KOPT-K1 (cell line): Measurements from ENCODE around the gene AK8.

Source experiments
- H3K27ac ChIP-seq: fragments of 200-600 bp; sonication (generic); 2 replicates; pipeline ENCODE4 v1.5.1; 2016; ENCODE audit warnings: antibody characterized with exemption, mild to moderate bottlenecking, low read depth, low read length; ENCODE audit not compliant: poor library complexity, severe bottlenecking
- H3K36me3 ChIP-seq: fragments of 200-600 bp; sonication (generic); 2 replicates; pipeline ENCODE4 v1.5.1; 2017; ENCODE audit warnings: antibody characterized with exemption, mild to moderate bottlenecking, low read length, moderate library complexity; ENCODE audit not compliant: insufficient read depth
- H3K9me3 ChIP-seq: fragments of 200-600 bp; sonication (generic); 2 replicates; pipeline ENCODE4 v1.5.1; 2017; ENCODE audit warnings: antibody characterized with exemption, low read length, mild to moderate bottlenecking; ENCODE audit not compliant: insufficient read depth, poor library complexity, severe bottlenecking

The AK8 gene

GRCh38 chr9:132877824-132878694, at the start of gene AK8:
TSS of gene AK8 (minus strand) at chr9:132878284. CDS start at chr9:132878255, 29 bp downstream.
- Histone ChIP-seq H3K9me3 (no peaks in the 10 kb centered on the region), H3K27ac (peak within 1 kb of the TSS; percentile 88), H3K36me3 (no peaks in the 10 kb centered on the region)

GRCh38 chr9:132927704-132928103, 49.6 kb upstream of the AK8 start:
- H3K36me3 ChIP-seq = peaks cover 50% of the 10 kb centered on the region
- no peak overlapping the region for H3K27ac ChIP-seq
- H3K9me3 ChIP-seq = no peaks in the 10 kb centered on the region

- Histone ChIP-seq H3K36me3 (peaks cover 81% of the 10 kb centered on the region), H3K9me3 (no peaks in the 10 kb centered on the region), H3K27ac (no peak overlapping the region)
These were observed 45.3 kb upstream of the AK8 start for GRCh38 chr9:132923346-132923902.

- Histone ChIP-seq H3K27ac (no peak overlapping the region), H3K36me3 (peaks cover 63% of the 10 kb centered on the region), H3K9me3 (no peaks in the 10 kb centered on the region)
These were observed 41.7 kb upstream of the AK8 start for GRCh38 chr9:132919614-132920268.

GRCh38 chr9:132914924-132915323, 36.8 kb upstream of the AK8 start:
- H3K27ac ChIP-seq = no peak overlapping the region
- no peaks in the 10 kb centered on the region for H3K9me3 ChIP-seq
- peaks cover 51% of the 10 kb centered on the region for H3K36me3 ChIP-seq

- Histone ChIP-seq H3K36me3 (peaks cover 42% of the 10 kb centered on the region), H3K9me3 (no peaks in the 10 kb centered on the region), H3K27ac (no peak overlapping the region)
These were observed 34.0 kb upstream of the AK8 start for GRCh38 chr9:132912131-132912530.

GRCh38 chr9:132910376-132910775, 32.3 kb upstream of the AK8 start:
- H3K9me3 ChIP-seq = no peaks in the 10 kb centered on the region
- peaks cover 44% of the 10 kb centered on the region for H3K36me3 ChIP-seq
- H3K27ac ChIP-seq = no peak overlapping the region

- Histone ChIP-seq H3K36me3 (peaks cover 48% of the 10 kb centered on the region), H3K9me3 (no peaks in the 10 kb centered on the region), H3K27ac (no peak overlapping the region)
These were observed 31.2 kb upstream of the AK8 start for GRCh38 chr9:132909311-132909710.

- Histone ChIP-seq H3K27ac (no peak overlapping the region), H3K36me3 (peaks cover 54% of the 10 kb centered on the region), H3K9me3 (no peaks in the 10 kb centered on the region)
These were observed 30.6 kb upstream of the AK8 start for GRCh38 chr9:132908635-132909034.

GRCh38 chr9:132905726-132906125, 27.6 kb upstream of the AK8 start:
- Histone ChIP-seq H3K36me3 (peaks cover 46% of the 10 kb centered on the region), H3K27ac (no peak overlapping the region), H3K9me3 (no peaks in the 10 kb centered on the region)

- H3K27ac ChIP-seq = no peak overlapping the region
- peaks cover 50% of the 10 kb centered on the region for H3K36me3 ChIP-seq
- no peaks in the 10 kb centered on the region for H3K9me3 ChIP-seq
These were observed 25.7 kb upstream of the AK8 start for GRCh38 chr9:132903574-132904492.

- no peaks in the 10 kb centered on the region for H3K9me3 ChIP-seq
- H3K36me3 ChIP-seq = peaks cover 59% of the 10 kb centered on the region
- peak overlapping the region; percentile 66 for H3K27ac ChIP-seq
These were observed 24.1 kb upstream of the AK8 start for GRCh38 chr9:132901858-132902831.

- H3K36me3 ChIP-seq = peaks cover 64% of the 10 kb centered on the region
- no peak overlapping the region for H3K27ac ChIP-seq
- no peaks in the 10 kb centered on the region for H3K9me3 ChIP-seq
These were observed 20.0 kb upstream of the AK8 start for GRCh38 chr9:132898051-132898450.

- Histone ChIP-seq H3K36me3 (peaks cover 71% of the 10 kb centered on the region), H3K27ac (no peak overlapping the region), H3K9me3 (no peaks in the 10 kb centered on the region)
These were observed 18.8 kb upstream of the AK8 start for GRCh38 chr9:132896906-132897305.
